Panc1 (cell line): ENCODE data around the gene SPDYC. TPM values are rescaled to one million over a fixed set of nuclear protein-coding genes. Genes with fewer than 3 reads are reported as not detected.

Experiments
- ATAC-seq: fragments of 200-7000 bp; cut with Tn5 transposase; 2 replicates; pipeline ENCODE4 v1.9.1; 2020; ENCODE audit warnings: mild to moderate bottlenecking, moderate library complexity
- BruUV-seq: library from RNA; stranded (reverse); fragments of 400-500 nt; replicated peaks from 2 replicates; lab custom pipeline; 2021; lab: Mats Ljungman, UMichigan
- CTCF ChIA-PET: fragments of 300-600 bp; sonication (Branson Sonifier 250); formaldehyde crosslinking; loops from one replicate; lab custom pipeline; 2022; ENCODE audit warnings: antibody characterized with exemption; lab: Charles Lee
- POLR2A ChIA-PET: fragments of 300-600 bp; sonication (Branson Sonifier 250); formaldehyde crosslinking; loops from one replicate; lab custom pipeline; 2022; ENCODE audit warnings: antibody characterized with exemption; lab: Charles Lee
- DNase-seq: peaks from one replicate; pipeline ENCODE4 v3.0.0-alpha.2; 2010; ENCODE audit warnings: low read depth, low spot score
- H3K27ac ChIP-seq: 2 replicates; pipeline ENCODE4 v1.5.1; 2011; ENCODE audit warnings: mild to moderate bottlenecking, low read length, inconsistent platforms
- H3K27me3 ChIP-seq: fragments of 200-500 bp; sonication (Bioruptor generic); 2 replicates; pipeline ENCODE4 v1.6.0; 2014; ENCODE audit warnings: low read length, inconsistent platforms; ENCODE audit not compliant: control insufficient read depth, insufficient read depth
- H3K36me3 ChIP-seq: fragments of 200-500 bp; sonication (Bioruptor generic); 2 replicates; pipeline ENCODE4 v1.5.1; 2014; ENCODE audit warnings: inconsistent platforms, mild to moderate bottlenecking, low read length, moderate library complexity; ENCODE audit not compliant: control insufficient read depth, insufficient read depth
- H3K4me1 ChIP-seq: 2 replicates; pipeline ENCODE4 v1.5.1; 2011; ENCODE audit warnings: inconsistent platforms, mild to moderate bottlenecking, low read length, moderate library complexity; ENCODE audit not compliant: control insufficient read depth, insufficient read depth
- H3K4me3 ChIP-seq, 2 experiments: 2 replicates each; pipeline ENCODE4 v1.5.1; 2011 to 2012; ENCODE audit warnings: low read depth in 2 of 2, low read length in 2 of 2, mild to moderate bottlenecking in 2 of 2, inconsistent platforms in 1 of 2, moderate library complexity in 1 of 2
- H3K9me3 ChIP-seq: fragments of 200-500 bp; sonication (Bioruptor generic); 2 replicates; pipeline ENCODE4 v1.5.1; 2014; ENCODE audit warnings: low read depth, mild to moderate bottlenecking, inconsistent platforms, low read length, moderate library complexity; ENCODE audit not compliant: control insufficient read depth, insufficient read depth
- POLR2AphosphoS5 ChIP-seq: IDR thresholded peaks from 2 replicates; pipeline ENCODE4 v1.6.1; 2012; ENCODE audit warnings: mild to moderate bottlenecking, low read depth, low read length, moderate library complexity
- REST ChIP-seq, 2 experiments: IDR thresholded peaks; 2 replicates each; pipeline ENCODE4 v1.6.1; 2011 to 2012; ENCODE audit warnings: low read depth in 2 of 2, control low read depth in 1 of 2, low read length in 1 of 2, mild to moderate bottlenecking in 1 of 2, moderate library complexity in 1 of 2; ENCODE audit not compliant: insufficient read depth in 1 of 2
- SIN3A ChIP-seq: IDR thresholded peaks from 2 replicates; pipeline ENCODE4 v1.6.1; 2012; ENCODE audit warnings: low read depth, mild to moderate bottlenecking, low read length, moderate library complexity, borderline replicate concordance; ENCODE audit not compliant: insufficient read depth
- TCF7L2 ChIP-seq: IDR thresholded peaks from 2 replicates; pipeline ENCODE4 v1.6.1; 2011; ENCODE audit warnings: mild to moderate bottlenecking, low read depth, low read length, inconsistent platforms
- in situ Hi-C: cut with HindIII; loops from 2 replicates; pipeline ENCODE4 v1.10.0; 2016; ENCODE audit warnings: low sequenced_read_pairs, low pct_unique_long_range_greater_than_20kb
- intact Hi-C: fragments of 100-400 bp; cut with micrococcal nuclease; formaldehyde crosslinking; loops from one replicate; pipeline ENCODE4 v1.10.0; 2022; ENCODE audit not compliant: unreplicated experiment
- total RNA-seq: library from RNA; stranded (reverse); gene quantifications from one replicate; pipeline ENCODE4 v1.2.1, GENCODE V29; 2021; ENCODE audit not compliant: unreplicated experiment
- TF ChIP-seq, protein P1 (sequence below): fragments of 450-650 bp; IDR thresholded peaks from 2 replicates; pipeline ENCODE4 v1.5.1; 2017; ENCODE audit warnings: mild to moderate bottlenecking

The SPDYC gene
- total RNA-seq, 1 experiment from 2014 or later = not detected

GRCh38 chr11:65188486-65188885 is 18.5 kb downstream of the SPDYC start:
- ChIA-PET CTCF (no interaction called here), POLR2A (no interaction called here)
- peaks cover 2% of the 10 kb centered on the region; the same call in 1 of the 2 replicates for H3K36me3 ChIP-seq
- in situ Hi-C loops (no loop called here), intact Hi-C loops (loop anchor here (10.0 kb wide), 1 partner anchor 54 kb away; the partner anchor contains the start of gene SYVN1)
- DNase-seq (no peak), ATAC-seq (no peak)
- no peak overlapping the region for H3K4me3 ChIP-seq
- H3K27ac ChIP-seq = no peak overlapping the region
- no TSS peak for BruUV-seq
- 0 out of 2 replicates have a peak, but pooled peaks cover under 1% of the 10 kb centered on the region for H3K4me1 ChIP-seq
- H3K27me3 ChIP-seq = no peaks in the 10 kb centered on the region
- TF ChIP-seq TCF7L2 = no peak
- no peak for TF ChIP-seq POLR2AphosphoS5
- no peak for TF ChIP-seq SIN3A
- no peak for TF ChIP-seq REST (IDR thresholded peaks at IDR 0.05; ENCODE audit: insufficient read depth in 1 of 2, low read depth in 2 of 2, low read length in 1 of 2)
- TF ChIP-seq, protein P1, sequence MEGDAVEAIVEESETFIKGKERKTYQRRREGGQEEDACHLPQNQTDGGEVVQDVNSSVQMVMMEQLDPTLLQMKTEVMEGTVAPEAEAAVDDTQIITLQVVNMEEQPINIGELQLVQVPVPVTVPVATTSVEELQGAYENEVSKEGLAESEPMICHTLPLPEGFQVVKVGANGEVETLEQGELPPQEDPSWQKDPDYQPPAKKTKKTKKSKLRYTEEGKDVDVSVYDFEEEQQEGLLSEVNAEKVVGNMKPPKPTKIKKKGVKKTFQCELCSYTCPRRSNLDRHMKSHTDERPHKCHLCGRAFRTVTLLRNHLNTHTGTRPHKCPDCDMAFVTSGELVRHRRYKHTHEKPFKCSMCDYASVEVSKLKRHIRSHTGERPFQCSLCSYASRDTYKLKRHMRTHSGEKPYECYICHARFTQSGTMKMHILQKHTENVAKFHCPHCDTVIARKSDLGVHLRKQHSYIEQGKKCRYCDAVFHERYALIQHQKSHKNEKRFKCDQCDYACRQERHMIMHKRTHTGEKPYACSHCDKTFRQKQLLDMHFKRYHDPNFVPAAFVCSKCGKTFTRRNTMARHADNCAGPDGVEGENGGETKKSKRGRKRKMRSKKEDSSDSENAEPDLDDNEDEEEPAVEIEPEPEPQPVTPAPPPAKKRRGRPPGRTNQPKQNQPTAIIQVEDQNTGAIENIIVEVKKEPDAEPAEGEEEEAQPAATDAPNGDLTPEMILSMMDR = no peak
- no peaks in the 10 kb centered on the region for H3K9me3 ChIP-seq

GRCh38 chr11:65189191-65189590 is 19.2 kb downstream of the SPDYC start:
- no peaks in the 10 kb centered on the region for H3K9me3 ChIP-seq
- H3K4me1 ChIP-seq = no peaks in the 10 kb centered on the region
- DNase-seq (no peak), ATAC-seq (no peak)
- H3K4me3 ChIP-seq = no peak overlapping the region
- H3K27me3 ChIP-seq = no peaks in the 10 kb centered on the region
- no peak for TF ChIP-seq SIN3A
- TF ChIP-seq, protein P1 = no peak
- TF ChIP-seq REST (IDR thresholded peaks at IDR 0.05; ENCODE audit: insufficient read depth in 1 of 2, low read depth in 2 of 2, low read length in 1 of 2) = no peak
- TF ChIP-seq POLR2AphosphoS5 = no peak
- no peak for TF ChIP-seq TCF7L2
- intact Hi-C loops (loop anchor here (10.0 kb wide), 1 partner anchor 54 kb away; the partner anchor contains the start of gene SYVN1), in situ Hi-C loops (no loop called here)
- POLR2A ChIA-PET = no interaction called here
- no peak overlapping the region for H3K27ac ChIP-seq
- CTCF ChIA-PET = interaction anchor here (0.8 kb wide), 1 partner anchor 73 kb away, joined by 3 read pairs; no protein-coding TSS in a partner anchor
- BruUV-seq = no TSS peak
- peaks cover 2% of the 10 kb centered on the region; the same call in 1 of the 2 replicates for H3K36me3 ChIP-seq
